ENCODE measurements around the gene TAS2R9.
"Not testable (repeated sequence)": the region's sequence is repeated elsewhere in the genome, so short reads cannot be mapped to it uniquely, and the experiment has no call there.

Gene TAS2R9, protein sequence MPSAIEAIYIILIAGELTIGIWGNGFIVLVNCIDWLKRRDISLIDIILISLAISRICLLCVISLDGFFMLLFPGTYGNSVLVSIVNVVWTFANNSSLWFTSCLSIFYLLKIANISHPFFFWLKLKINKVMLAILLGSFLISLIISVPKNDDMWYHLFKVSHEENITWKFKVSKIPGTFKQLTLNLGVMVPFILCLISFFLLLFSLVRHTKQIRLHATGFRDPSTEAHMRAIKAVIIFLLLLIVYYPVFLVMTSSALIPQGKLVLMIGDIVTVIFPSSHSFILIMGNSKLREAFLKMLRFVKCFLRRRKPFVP

DNA sequence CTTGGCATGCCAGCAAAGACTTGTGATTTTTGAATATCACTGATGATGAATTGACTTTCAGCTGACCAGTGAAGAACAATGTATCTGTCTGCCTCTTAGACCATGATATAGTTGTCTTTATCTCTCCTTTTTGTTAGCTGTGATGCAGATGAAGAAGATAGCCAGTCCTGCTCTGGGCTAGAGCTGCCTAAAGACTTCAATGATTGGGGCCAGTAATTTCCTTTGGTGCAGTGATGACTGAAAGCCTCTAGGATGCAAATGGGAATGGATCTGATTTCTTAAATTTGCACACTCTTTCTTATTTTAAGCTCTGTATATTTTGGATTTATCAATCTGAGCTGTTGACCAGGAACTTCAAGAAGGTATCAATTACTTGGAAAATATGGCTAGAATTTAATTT lies at the start of gene TAS2R9:
Gene TAS2R9, minus strand, starts transcription at position 101 of the 400 bp plus-strand sequence. Its CDS starts 93 bp downstream, at position 8.
- no peak for DNase-seq (ENCODE audit: low read depth in 1 of 2, low spot score in 1 of 2)

DNA sequence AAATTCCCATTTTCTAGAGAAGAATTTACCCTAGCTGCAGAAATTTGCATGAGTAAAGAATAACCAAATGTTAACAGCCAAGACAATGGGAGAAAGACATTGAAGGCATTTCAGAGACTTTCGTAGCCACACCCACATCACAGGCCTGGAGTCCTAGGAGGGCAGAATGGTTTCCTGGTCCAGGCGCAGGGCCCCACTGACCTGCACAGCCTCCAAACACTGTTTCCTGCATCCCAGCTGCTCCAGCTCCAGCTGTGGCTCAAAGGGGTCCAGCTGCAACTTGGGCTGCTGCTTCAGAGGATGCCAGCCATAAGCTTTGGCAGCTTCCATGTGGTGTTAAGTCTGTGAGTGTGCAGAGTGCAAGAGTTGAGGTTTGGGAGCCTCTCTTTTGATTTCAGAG lies 45.8 kb upstream of the TAS2R9 start:
- no peak for DNase-seq (ENCODE audit: low read depth in 1 of 2, low spot score in 1 of 2)

DNA sequence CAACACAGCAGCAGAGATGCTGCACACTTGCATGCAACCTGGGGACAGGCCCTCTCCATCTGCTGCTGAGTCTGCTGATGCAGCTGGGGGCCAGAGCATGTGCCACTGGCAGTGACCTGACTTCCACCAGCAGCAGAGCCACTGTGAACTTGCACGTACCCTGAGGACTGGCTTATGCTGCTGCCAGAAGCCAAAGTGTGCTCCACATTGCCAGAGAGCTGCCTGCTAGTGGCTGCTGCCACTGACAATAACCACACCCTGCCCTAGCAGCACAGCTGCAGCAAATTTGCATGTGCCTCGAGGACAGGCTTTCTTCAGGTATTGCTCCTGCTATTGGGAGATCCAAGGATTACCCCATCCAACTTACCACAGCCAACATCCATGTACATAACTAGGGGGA lies 43.8 kb upstream of the TAS2R9 start:
- no peak for DNase-seq (ENCODE audit: low read depth in 1 of 2, low spot score in 1 of 2)

DNA sequence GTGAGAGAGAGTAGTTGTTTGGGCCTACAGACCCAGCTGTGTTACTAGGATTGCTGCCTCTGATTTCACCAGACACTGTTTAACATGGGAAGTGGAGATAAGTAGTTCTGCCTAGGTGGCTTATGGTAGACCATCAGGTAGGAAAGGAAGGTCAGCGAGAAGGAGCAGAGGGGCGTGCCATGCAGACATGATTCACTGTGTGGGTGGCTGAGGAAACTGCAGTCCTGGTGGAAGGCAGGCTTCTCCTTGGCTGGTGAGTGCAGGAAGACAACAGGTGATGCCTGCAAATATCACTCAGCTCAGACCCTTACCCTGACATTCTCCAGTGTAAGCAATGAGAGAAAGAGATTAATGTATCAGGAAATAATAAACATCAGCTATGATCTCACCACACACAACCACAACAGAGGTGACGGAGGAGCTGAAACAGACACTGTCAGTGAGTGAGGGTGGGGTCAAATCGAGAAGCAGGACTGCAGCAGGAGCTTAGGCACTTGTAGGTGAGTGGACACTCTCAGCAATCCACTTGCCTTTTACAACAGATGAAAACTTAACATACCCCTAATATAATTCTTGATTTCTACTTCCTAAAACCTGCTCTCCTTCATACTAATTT lies 41.4 kb upstream of the TAS2R9 start:
- DNase-seq (ENCODE audit: low read depth in 1 of 2, low spot score in 1 of 2): no peak

DNA sequence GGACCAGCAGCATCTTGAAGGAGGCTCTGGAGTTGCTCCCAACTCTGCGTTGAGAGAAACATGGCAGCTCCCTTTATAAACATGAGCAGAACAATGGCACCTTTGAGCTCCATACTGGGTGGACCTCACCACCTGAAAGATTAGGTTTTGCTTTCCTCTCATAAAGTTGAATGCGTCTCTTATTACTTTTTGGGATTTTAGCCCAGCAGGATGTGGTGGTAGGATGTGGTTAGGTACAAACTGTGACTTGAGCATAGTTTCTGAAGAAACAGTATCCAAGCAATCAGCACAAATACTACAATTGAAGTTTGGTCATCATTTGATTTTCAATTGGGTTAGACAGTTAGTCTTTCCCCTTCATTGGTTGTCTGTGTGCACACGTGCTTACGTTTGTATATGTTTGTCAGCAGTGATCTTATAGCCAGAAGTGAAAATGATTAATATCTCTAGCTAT lies 39.5 kb upstream of the TAS2R9 start, which contains the start of gene PRR4:
Gene PRR4, minus strand, starts transcription at position 51 of the 454 bp plus-strand sequence. Its CDS starts 38 bp downstream, at position 13.
- DNase-seq (ENCODE audit: low read depth in 1 of 2, low spot score in 1 of 2): no peak

DNA sequence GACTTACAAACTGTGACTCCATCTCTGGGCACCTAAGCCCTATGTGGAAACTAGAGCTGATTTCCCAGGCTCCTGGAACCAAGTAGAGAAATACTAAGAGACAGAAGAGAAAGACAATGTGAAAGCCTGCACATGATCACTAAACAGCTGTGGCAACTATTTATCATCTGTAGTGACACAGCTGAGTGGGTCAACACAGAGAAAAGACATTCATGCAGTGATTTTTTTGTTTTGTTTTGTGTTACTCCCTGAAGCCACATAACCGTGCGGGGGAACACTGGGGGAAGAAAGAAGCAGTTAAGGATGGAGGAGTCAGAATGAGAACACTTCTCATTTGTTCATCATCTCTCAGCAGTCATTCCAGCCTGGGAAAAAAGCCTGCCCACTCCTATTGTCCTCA lies 37.8 kb upstream of the TAS2R9 start:
- DNase-seq (ENCODE audit: low read depth in 1 of 2, low spot score in 1 of 2): no peak

DNA sequence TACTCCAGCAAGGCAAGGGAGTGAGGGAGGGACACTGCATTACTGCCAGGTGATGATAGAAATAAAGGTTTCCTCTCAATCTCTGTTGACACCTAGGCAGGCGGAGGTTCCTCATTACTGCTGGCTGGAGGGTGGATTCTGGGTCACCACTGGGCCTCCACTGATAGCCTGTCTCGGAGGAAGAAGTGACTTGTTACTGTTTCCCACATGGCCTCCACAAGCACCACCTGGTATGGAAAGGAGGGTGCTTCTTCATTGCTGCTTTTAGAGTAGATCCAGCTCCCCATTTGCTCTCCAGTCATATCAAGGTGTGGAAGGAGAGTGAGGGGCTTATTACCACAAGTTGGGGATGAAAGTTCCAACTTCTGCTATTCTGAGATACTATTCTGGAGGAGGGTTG lies 32.9 kb upstream of the TAS2R9 start:
- no peak for DNase-seq (ENCODE audit: low read depth in 1 of 2, low spot score in 1 of 2)

DNA sequence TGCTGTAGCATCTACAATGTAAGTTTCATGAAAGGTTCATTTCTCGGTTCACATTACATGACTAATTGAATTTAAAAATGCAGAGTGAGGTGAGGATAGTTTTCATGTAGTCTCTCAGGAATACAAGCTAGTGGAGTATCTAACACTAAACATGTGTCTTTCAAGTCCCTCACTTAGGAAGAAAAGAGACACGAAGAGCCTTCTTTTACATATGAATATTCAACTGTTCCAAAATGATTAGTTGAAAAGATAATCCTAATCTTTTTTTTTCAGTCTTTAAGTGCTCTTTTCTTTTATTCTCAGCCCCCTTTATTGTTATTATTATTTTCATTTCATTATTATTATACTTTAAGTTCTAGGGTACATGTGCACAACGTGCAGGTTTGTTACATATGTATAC lies 28.5 kb upstream of the TAS2R9 start:
- no peak for DNase-seq (ENCODE audit: low read depth in 1 of 2, low spot score in 1 of 2)

DNA sequence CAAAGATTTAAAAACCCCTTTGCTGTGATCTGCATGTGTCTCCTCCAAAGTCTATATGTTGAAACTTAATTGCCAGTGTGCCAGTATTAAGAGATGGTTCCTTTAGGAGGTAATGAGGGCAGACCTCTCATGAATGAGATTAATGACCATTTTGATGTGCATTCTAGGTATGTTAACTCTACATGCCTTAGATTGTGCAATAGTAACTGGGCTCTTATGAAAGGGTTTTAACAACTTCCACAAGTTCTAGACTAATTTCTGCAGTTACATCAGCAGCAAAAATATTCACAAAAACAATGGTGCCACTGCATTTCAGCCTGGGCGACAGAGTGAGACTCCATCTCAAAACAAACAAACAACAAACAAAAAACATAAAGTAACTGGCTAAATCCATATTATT lies 20.0 kb upstream of the TAS2R9 start:
- DNase-seq (ENCODE audit: low read depth in 1 of 2, low spot score in 1 of 2): no peak

DNA sequence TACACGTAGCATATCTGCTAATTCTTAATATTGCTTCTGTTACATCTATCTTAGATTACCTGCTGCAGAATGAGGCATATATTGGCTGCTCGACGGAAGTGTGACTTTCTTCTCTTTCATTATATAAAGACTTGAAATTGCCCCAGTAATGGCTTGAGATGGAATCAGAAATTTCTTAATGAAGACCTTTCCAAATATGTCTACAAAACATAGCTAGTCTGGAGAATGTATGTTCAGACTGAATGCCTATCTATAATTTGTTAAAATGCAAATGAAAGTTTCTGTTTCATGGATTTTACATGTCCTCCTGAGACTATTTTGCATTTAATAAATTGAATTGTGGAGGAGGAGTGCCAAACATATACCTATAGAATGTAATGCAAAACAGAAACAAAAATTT lies 16.3 kb upstream of the TAS2R9 start, which contains the start of gene TAS2R10:
Gene TAS2R10, minus strand, starts transcription at position 101 of the 400 bp plus-strand sequence. Its CDS starts 89 bp downstream, at position 12.
- DNase-seq (ENCODE audit: low read depth in 1 of 2, low spot score in 1 of 2): no peak

DNA sequence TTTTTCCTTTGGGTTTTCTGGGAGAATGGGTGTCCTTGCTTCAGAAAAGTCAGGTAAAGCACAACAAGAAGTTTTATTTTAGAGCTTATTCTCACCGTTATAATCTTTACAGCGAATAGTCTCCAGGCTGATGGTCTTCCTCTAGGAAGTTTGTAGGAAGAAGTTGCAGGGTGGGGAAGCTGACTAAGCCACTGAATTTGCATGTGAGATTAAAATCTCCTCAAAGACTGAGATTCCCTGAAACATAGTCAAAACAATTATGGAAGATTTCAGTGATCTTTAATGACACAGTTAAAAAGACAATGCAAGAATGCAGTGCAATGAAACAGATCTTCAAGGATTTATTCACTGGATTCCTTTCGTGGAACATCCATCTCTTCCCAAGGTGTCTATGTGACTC lies 15.0 kb upstream of the TAS2R9 start:
- no peak for DNase-seq (ENCODE audit: low read depth in 1 of 2, low spot score in 1 of 2)

DNA sequence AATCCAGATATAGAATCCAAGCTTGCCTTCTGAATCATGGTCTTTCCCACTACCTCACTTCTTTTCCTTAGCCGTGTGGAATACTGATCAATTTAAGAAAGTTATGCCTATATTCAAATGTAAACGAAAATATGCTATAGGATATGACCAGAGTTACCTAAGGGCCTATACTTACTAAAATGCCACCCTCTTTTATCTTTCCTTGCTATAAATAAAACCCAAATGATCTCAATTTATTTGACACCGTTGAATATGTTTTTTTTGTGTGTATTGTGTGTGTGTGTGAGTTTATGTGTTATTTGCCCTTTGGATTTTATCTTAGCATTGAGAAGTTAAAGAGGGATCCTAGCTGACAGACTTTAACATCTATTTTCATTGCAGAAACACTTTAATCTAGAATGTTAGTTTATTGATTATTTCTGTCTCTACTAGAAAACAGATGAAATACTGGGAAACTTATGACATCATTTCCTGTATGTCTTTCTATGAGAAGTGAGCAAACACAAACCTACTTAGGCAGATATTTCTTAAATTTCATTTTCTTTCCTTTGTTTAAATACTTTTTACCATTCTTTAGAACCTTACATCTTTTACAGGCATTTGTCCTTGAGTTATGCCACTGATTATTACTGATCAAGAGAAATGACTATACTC lies 2.0 kb upstream of the TAS2R9 start:
- no peak for DNase-seq (ENCODE audit: low read depth in 1 of 2, low spot score in 1 of 2)

DNA sequence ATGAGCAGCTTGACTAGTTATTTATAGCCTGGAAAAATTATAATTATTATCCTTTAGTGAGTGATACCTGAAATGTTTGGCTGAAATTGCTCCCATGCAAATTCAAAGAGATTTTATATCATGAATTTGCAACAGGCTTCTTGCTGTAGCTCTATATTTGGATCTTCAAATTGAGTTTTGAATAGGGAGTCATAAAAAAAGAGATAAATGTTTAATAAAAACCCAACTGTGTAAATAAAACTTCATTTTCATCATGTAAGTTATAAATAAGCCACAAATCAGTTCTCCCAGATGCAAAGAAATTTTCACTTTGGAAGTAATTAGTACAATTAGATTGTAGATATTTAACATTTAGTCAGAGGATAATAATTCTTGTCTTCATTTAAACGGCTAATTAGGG lies 2.8 kb downstream of the TAS2R9 start, which contains the start of gene TAS2R8:
Gene TAS2R8, minus strand, starts transcription at position 101 of the 400 bp plus-strand sequence. CDS start 306 bp downstream, outside the sequence.
- DNase-seq (ENCODE audit: low read depth in 1 of 2, low spot score in 1 of 2): no peak

DNA sequence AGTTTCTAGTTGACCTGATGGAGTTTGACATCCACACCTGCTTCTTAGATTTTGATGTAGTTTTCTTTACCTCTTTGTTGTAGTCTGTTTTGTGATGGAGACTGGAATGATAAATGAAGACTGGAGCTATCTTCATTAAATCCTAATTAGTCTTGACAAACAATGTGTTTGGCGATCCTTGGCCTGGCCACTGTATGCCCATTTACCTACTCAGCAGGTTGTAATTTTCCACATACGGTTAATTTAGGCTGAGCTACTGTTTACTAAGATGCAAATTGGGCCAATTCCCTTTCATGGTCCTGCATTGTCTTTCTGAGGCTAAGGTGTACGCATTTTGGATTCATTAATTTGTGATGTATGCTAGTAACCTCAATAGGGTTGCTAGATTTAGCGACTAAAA lies 7.4 kb downstream of the TAS2R9 start, which contains the start of gene TAS2R7:
Gene TAS2R7, minus strand, starts transcription at position 41 of the 400 bp plus-strand sequence. CDS start 57 bp downstream, outside the sequence.
- no peak for DNase-seq (ENCODE audit: low read depth in 1 of 2, low spot score in 1 of 2)

DNA sequence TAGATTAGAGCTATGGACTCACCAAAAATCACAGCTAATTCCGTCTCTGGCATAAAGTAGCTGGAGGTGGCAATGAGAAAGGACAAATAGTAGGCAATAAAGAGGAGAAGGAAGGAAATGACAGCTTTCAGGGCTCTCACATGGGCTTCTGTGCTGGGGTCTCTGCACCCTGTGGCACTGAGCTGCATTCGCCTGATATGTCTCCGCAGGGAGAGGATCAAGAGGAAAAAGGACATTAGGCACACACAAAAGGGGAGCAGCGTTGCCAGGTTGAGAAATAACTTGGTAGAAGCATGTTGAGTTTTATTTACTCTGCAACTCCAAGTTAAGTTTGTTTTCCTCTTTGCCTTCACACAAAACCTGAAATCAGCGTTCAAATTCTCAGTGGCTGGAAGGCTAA lies 8.2 kb downstream of the TAS2R9 start:
- no peak for DNase-seq (ENCODE audit: low read depth in 1 of 2, low spot score in 1 of 2)

DNA sequence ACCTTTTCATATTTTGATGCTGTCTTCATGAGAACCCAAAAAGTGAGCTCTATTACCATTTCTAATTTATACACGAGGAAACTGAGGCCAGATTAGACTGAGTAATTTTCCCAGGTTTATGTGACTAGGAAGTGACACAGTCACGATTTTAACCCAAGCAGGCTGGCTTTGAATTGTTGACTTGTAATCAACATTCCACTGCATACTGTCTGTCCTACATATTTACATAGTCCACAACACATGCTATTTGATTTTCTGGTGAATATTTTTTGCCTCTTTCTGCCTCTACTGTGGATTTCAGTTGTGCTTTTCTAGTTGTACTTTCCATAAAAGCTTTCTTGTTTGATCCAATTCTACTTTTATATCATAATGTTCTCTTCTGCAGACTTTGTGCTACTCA lies 15.7 kb downstream of the TAS2R9 start:
- DNase-seq (ENCODE audit: low read depth in 1 of 2, low spot score in 1 of 2): no peak

DNA sequence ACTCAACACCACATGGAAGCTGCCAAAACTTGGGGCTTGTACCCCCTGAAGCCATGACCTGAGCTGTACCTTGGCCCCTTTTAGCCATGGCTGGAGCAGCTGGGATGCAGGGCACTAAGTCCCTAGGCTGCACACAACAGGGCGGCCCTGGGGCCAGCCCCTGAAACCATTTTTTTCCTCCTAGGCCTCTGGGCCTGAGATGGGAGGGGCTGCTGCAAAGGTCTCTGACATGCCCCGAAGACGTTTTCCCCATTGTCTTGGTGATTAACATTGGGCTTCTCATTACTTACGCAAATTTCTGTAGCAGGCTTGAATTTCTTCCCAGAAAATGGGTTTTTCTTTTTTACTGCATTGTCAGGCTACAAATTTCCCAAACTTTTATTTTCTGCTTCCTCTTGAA lies 18.2 kb downstream of the TAS2R9 start:
- not testable (repeated sequence) for DNase-seq (ENCODE audit: low read depth in 1 of 2, low spot score in 1 of 2)

DNA sequence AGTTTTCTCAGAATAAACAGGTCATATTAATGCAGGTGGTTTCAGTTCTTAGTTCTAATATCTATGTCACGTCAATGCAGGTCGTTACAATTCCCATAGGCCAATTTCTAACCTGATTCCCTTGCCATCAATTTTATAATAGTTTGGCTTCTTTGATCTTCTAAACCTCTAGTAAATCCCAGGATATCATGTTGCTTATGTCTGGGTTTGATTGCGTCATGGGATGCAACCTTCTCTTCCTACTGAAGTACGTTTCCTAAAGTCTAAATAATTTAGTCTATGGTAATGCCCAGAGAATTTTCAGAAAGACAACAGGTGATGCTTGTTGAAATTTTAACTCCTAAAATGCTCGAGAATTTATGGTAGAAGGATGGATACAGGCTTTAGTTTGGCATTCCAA lies 26.7 kb downstream of the TAS2R9 start:
- no peak for DNase-seq (ENCODE audit: low read depth in 1 of 2, low spot score in 1 of 2)

DNA sequence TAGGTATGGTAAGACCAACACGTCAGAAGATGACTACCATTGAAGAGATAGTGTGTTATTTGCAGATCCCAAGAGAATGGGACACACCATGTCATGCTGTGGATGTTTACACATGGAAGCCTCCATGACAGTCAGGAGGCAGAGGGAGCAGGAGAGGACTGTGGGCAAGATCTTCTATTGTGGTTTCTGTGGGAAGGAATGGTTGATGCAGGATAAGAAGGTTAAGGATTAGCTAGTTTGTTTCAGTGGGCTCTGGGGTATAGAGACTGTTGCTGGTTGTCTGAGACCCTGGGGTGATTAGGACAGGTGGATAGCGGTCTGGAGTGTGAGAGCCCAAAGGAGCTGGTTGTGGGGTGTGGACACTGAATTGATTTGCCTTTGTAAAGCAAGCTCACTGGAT lies 30.9 kb downstream of the TAS2R9 start:
- no peak for DNase-seq (ENCODE audit: low read depth in 1 of 2, low spot score in 1 of 2)

DNA sequence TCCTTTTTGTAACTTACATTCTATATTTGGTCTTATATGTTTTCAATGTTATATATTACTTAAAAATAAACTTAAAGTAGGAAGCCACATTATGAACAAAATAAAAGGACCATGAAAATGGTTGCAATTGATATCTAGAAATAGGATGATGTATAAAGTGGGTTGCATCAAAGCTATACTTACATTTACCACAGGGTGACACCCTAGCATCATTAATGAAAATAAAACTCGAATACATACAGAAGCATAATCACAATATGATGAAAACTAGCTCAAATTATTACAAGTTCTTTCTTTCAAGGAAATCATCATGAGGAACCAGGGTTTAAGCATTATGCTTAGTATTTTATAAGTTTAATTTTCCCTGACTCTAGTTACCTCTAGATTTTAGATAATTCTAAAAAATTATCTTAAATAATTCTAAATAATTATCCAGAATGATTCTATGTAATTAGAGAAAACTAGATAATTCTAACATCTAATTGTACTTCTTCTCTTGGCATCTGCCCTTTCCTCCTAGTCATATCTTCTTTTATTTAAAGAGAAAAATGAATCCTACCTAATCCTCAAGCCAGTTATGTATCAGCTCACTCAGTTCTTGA lies 38.7 kb downstream of the TAS2R9 start:
- no peak for DNase-seq (ENCODE audit: low read depth in 1 of 2, low spot score in 1 of 2)

DNA sequence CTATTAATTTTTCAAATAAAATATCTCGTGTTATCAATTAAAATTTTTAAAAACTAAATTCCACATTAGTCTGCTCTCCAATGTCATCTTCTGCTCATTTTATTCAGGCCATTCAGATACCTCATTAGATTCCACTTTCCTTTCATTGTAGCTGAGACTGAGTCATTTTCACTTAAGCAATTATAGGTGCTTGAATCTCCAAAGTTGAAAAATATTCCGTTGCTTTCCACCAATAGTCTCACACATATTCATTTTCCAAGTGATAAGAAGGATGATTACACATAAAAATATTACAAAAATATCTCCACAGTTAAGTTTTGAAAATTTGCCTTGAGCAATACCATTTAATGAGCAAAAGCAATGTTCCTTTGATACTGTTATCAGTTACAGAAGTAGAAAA lies 50.3 kb downstream of the TAS2R9 start:
- no peak for DNase-seq (ENCODE audit: low read depth in 1 of 2, low spot score in 1 of 2)

All from stimulated activated CD4-positive, alpha-beta T cell treated with anti-CD3 and anti-CD28 coated beads, Interleukin-15, amount 100 ng/mL, for 1 hour (primary cell).